Measurements from ENCODE around the gene COX15.

DNA sequence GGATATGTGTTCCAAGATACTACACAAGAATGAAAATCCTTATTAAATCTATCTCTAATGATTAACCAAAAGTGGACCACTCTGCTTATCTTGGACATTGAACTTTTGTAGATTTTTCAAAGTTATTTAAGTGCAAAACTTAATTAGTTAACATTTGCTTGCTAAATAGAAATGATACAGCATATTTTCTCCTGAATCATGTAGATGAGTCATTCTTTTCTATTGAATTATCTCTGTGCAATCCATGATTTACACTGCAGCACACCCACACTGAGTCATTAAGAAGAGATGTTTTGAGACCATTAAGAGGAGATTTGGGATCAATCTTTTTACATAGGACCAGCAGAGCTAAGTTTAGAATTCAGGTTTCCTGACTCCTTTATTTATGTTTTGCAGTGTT, 43.9 kb upstream of the COX15 start:
- TF ChIP-seq, protein P1, sequence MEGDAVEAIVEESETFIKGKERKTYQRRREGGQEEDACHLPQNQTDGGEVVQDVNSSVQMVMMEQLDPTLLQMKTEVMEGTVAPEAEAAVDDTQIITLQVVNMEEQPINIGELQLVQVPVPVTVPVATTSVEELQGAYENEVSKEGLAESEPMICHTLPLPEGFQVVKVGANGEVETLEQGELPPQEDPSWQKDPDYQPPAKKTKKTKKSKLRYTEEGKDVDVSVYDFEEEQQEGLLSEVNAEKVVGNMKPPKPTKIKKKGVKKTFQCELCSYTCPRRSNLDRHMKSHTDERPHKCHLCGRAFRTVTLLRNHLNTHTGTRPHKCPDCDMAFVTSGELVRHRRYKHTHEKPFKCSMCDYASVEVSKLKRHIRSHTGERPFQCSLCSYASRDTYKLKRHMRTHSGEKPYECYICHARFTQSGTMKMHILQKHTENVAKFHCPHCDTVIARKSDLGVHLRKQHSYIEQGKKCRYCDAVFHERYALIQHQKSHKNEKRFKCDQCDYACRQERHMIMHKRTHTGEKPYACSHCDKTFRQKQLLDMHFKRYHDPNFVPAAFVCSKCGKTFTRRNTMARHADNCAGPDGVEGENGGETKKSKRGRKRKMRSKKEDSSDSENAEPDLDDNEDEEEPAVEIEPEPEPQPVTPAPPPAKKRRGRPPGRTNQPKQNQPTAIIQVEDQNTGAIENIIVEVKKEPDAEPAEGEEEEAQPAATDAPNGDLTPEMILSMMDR (IDR thresholded peaks at IDR 0.05; ENCODE audit: low read length) = no peak
- TF ChIP-seq EZH2 (IDR thresholded peaks at IDR 0.05; ENCODE audit: borderline replicate concordance, low read length) = no peak

Data from OCI-LY1 (cell line).